ENCODE data around the gene HSPB6.

The HSPB6 gene

GRCh38 chr19:35716801-35717664 is 39.8 kb downstream of the HSPB6 start:
- DNase-seq (ENCODE audit: low read depth): peak; percentile 94

DNA sequence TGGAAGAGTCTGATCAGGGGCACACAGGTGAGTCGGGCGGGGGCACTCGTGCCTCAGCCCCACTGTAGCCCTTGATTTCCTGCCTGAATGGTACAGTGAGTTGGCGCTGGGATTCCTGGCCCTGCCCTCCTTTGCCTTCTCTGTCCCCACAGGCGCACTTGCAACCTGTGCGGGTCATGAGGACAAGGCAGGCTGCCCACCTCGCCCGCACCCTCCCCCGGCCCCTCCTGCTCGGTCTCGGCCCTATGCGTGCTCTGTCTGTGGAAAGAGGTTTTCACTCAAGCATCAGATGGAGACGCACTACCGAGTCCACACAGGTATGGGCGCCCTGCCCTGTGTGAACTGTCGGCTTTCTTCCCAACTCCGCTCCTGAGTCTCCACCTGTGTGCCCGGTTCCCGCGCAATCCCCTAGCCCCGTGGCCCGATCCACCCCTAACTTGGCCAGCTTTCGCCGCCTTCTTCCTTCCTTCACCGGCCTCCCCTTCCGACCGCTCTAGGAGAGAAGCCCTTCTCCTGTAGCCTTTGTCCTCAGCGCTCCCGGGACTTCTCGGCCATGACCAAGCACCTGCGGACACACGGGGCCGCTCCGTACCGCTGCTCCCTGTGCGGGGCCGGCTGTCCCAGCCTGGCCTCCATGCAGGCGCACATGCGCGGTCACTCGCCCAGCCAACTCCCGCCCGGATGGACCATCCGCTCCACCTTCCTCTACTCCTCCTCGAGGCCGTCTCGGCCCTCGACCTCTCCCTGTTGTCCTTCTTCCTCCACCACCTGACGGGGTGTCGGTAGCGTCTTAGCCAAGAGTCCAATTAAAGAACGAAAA is 40.6 kb downstream of the HSPB6 start:
- DNase-seq (ENCODE audit: low read depth): no peak

DNA sequence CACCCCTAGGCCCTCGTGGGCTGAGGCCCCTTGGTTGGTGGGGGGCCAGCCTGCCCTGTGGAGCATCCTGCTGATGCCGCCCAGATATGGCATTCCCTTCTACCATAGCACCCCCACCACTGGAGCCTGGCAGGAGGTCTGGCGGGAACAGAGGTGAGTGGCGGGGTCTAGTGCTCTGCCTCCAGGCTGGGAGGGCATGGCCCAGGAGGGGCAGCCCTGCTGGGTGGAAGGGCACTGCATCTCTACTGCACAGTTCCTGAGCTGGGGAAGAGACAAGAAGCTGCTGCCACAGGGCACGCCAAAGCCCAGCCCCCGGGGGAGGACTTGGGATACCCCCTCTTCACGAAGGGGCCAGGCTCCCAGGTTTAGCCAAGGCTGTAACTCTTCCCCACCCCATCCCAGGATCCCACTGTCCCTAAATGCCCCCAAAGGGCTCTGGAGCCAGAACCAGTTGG is 41.4 kb downstream of the HSPB6 start:
- DNase-seq (ENCODE audit: low read depth): no peak

DNA sequence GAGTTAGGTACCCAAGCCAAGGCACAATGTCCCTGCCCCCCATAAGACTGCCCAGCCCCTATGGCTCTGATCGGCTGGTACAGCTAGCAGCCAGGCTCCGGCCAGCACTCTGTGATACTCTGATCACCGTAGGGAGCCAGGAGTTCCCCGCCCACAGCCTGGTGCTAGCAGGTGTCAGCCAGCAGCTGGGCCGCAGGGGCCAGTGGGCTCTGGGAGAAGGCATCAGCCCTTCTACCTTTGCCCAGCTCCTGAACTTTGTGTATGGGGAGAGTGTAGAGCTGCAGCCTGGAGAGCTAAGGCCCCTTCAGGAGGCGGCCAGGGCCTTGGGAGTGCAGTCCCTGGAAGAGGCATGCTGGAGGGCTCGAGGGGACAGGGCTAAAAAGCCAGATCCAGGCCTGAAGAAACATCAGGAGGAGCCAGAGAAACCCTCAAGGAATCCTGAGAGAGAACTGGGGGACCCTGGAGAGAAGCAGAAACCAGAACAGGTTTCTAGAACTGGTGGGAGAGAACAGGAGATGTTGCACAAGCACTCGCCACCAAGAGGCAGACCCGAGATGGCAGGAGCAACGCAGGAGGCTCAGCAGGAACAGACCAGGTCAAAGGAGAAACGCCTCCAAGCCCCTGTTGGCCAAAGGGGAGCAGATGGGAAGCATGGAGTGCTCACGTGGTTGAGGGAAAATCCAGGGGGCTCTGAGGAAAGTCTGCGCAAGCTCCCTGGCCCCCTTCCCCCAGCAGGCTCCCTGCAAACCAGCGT is 42.1 kb downstream of the HSPB6 start:
- DNase-seq (ENCODE audit: low read depth): no peak

GRCh38 chr19:35713904-35714495 is 42.8 kb downstream of the HSPB6 start:
- DNase-seq (ENCODE audit: low read depth): no peak

DNA sequence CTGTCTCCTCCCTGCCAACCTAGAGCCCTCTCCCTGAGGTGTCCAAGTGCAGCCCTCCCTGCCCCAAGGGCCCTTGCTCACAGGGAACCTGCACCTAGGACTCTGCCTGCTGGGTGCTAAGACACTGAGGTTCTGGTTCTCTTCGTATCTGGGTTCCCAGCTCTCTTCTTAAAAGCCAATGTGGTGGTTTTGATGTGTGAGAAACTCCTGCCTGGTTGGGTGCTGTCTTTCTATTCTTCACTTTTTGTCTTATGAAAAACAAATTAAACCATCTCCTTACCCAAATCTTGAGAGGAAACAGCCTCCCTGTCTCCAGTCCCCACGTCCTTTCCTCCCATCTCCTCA is 43.4 kb downstream of the HSPB6 start:
- no peak for DNase-seq (ENCODE audit: low read depth)

DNA sequence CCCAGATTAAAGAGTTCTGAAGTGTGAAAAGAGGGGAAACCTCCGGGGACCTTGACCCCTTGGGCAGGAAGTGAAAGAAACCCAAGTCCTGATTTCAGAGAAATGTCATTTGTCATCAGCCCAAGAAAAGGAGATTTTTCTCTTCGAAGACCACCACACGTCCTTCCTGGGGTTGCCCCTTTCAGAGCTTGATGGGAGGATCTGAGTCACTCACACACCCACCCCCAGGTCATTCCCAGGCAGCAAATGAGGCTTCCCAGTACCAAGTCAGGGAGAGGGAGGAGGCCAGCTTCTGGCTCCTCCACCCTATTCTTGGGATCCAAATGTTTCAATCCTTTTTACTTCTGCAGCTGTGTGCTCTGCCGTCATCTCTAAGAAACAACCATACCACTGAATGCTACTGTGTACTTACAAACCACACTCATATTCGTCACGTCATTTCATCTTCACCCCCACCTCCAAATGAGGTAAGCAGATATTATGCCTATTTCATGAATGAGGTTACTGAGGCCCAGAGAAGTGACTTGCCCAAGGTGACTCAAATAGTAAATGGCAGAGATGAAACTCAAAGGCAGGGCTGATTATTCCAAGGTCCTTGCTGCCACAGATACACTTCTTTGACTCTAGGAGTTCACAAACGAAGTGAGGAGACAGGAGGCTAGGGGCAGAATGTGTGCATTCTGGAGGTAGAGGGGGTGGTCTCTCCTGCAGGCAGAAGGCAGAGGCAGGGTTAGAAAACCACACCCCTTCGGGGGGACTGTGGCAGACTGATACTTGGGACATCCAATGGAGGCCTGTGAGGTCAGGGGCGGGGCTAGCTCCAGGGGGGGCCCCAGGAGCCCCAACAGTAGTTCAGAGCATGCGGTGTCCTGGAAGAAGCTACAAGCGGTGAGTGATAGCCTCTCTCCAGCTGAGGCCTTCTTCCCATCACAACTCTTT is 44.0 kb downstream of the HSPB6 start:
- DNase-seq (ENCODE audit: low read depth): no peak

DNA sequence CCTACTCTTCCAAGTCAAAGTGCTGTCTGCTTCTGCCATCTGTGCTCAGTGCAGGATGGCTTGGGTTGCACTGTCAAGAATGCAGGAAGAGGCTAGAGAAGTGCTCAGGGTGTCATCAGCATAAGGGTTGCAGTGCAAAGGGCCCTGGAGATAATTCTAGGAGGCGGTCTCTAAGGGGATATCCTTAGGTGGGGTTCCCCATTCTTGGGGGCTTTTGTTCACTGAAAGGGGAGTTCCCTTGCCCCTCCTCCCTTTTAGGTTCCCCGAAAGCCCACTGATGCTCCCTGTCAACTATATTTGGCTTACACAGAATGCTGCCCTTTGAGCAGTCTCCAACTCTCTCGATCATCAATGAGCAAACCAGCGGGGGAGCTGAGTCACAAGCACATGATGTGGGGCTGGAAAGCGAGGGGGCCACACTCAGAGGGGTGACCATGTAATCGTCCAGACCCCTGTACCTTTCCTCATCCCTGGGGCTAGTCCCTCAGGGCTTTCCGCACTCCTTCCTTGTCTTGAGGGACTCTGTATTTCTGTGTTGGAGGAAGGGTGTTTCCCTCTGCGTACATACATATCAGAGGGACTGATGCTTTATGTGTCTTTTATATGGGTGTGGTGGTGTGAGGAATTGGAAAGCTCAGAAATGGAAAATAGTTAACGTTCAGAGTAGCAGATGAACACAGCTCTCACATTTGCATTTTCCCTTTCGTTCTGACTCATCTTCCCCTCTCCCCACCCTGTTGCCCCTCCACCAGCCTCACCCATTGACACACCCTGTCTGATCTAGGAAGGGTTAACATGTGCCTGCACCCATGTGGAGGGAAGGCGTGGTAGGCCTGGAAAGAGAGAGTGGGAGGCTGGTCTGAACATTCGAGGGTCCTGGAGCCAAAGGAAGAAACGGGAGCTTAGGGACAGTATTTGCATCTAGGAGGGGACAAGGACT is 45.8 kb downstream of the HSPB6 start:
- no peak for DNase-seq (ENCODE audit: low read depth)

DNA sequence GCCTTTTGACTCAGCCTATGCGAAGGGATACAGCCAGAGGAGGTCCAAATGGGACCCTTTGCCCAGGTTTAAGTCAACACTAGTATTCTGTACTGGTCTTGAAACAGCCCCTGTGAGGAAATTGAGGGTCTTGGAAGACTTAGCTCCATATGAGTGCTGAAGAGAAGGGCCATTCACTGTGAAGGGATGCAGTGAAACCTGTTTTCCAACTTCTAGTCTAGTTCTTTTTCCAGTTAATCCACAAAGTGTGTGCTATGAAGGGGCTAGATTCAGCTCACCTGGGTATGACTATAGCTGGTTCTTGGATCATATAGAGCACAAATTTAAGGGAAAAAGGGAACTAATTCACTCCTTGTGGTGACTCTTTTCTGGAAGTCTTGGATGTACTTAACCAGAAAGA is 48.4 kb downstream of the HSPB6 start:
- no peak for DNase-seq (ENCODE audit: low read depth)
